Stimulated activated CD4-positive, alpha-beta T cell treated with anti-CD3 and anti-CD28 coated beads, Interleukin-4, amount 100 ng/mL, for 1 hour (primary cell): ENCODE measurements around the gene ZDHHC15.
"Not testable (repeated sequence)": the region's sequence is repeated elsewhere in the genome, so short reads cannot be mapped to it uniquely, and the experiment has no call there.

Experiments used
- DNase-seq: peaks from one replicate; pipeline ENCODE4 v3.0.0-alpha.2; 2020

ZDHHC15 gene, protein sequence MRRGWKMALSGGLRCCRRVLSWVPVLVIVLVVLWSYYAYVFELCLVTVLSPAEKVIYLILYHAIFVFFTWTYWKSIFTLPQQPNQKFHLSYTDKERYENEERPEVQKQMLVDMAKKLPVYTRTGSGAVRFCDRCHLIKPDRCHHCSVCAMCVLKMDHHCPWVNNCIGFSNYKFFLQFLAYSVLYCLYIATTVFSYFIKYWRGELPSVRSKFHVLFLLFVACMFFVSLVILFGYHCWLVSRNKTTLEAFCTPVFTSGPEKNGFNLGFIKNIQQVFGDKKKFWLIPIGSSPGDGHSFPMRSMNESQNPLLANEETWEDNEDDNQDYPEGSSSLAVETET

GRCh38 chrX:75522565-75523431 is at the start of gene ZDHHC15:
TSS of gene ZDHHC15 (minus strand) at chrX:75523037. CDS start at chrX:75523024, 13 bp downstream.
- peak; percentile 65 for DNase-seq

GRCh38 chrX:75560544-75560943 is 37.7 kb upstream of the ZDHHC15 start:
- not testable (repeated sequence) for DNase-seq

DNA sequence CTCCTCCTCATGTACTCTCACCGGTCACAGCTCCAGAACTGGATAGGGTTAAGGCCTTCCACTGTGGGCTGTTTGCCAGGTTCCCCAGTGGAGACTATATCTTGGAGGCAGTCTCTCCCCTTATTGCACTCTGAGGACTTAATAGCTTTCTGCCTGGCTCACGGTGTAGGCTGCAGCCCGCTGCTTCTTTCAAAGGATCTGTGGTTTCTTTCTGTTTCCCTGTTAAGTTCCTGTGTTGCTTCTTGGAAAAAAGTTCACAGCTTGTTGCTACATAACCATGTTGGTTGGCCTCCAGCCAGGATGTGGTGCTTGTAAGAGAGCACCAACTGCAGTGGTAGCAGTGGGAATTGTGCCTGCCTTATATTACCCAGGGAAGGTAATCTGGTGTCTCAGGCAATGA is 24.9 kb upstream of the ZDHHC15 start:
- no peak for DNase-seq

DNA sequence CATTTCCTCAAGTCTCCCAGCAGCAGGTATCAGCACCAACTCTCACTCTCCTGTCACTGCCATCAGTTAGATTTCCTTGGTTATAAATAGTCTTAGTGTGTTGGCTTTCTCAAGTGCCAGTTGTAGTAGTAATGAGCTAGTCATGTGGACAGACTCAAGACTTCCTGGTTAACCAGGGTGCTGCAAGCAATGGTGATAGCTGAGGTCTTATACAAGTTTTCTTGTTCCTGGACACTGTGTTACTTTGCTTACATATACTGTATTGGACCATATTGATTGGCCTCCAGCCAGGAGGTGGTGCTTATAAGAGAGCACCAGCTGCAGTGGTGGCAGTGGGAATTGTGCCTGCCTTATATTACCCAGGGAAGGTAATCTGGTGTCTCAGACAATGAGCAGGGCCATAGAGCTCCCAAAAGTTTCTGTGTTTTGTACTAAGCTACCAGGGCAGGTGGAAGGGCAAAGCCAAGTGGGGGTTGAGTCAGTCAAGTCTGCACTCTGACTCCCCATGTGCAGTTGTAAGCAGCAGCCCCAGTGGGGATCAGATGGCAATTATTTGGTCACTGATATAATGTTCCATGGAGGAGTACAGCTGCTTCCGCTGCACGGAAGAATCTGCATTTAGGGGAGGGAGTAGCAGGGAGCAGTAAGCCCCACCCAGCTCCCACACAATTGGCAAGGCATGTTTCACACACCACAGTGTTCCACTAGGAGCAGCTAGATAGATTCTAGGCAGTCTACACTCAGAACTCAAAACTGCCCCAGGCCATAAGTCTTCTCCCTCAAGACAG is 24.1 kb upstream of the ZDHHC15 start:
- no peak for DNase-seq

DNA sequence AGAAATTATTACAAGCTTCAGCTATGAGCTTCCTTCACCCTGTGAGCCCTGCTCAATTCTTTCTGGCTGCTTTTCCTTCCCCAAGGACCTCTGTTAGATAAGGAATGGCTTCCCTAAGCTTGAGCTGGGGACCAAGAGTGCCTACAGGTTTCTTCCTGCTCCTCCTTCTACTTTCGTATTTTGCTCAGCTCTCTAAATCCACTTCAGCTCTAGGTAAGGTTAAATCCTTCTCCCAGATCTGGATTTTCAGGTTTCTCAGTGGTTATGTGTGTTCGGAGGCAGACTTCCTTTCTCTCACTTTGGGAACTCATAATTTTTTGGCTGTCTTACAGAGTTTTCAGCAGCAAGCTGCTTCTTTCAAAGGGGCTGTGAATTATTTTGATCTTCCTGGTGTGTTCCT is 21.9 kb upstream of the ZDHHC15 start:
- no peak for DNase-seq

GRCh38 chrX:75483933-75484332 is 38.9 kb downstream of the ZDHHC15 start:
- DNase-seq = no peak

- DNase-seq = not testable (repeated sequence)
These were observed 61.1 kb downstream of the ZDHHC15 start for GRCh38 chrX:75461780-75462179.

GRCh38 chrX:75421688-75422230 is 101.1 kb downstream of the ZDHHC15 start:
- DNase-seq = no peak

- DNase-seq = not testable (repeated sequence)
These were observed 115.7 kb downstream of the ZDHHC15 start for GRCh38 chrX:75407153-75407552.

DNA sequence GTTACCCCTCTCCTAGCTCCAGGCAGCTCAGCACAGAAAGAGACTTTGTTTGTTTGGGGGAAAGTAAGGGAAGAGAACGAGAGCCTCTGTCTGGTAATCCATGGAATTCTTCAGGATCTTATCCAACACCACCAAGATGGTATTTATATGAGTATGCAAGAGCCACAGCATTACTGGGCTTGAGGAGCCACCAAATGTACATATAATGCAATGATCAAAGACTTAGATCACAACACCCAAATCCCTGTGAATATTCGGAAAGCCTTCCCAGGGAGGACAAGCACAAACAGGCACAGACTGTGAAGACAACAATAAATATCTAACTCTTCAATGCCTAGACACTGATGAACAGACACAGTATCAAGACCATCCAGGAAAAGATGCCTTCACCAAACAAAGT is 132.4 kb downstream of the ZDHHC15 start:
- no peak for DNase-seq

DNA sequence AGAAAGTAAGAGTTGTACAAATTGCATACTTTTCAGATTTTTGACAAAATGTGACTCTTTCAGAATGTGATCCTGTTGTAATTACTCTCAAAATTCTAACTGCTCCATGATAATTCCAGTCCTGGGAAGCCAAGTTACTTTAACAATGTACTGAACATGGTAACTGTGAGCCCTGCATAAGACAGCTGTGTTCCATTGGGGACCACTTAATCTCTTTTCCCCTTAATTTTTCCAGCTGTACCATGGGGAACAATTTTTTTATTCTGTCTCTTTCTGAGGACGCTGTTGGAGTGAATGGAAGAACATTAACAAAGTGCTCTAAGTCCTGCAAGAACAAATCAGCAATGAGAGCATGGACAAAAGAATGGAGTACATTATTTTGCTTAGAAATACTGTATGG is 153.1 kb downstream of the ZDHHC15 start:
- no peak for DNase-seq

- no peak for DNase-seq
These were observed 156.0 kb downstream of the ZDHHC15 start for GRCh38 chrX:75366861-75367260.

GRCh38 chrX:75365243-75365975 is 157.4 kb downstream of the ZDHHC15 start:
- DNase-seq = no peak

DNA sequence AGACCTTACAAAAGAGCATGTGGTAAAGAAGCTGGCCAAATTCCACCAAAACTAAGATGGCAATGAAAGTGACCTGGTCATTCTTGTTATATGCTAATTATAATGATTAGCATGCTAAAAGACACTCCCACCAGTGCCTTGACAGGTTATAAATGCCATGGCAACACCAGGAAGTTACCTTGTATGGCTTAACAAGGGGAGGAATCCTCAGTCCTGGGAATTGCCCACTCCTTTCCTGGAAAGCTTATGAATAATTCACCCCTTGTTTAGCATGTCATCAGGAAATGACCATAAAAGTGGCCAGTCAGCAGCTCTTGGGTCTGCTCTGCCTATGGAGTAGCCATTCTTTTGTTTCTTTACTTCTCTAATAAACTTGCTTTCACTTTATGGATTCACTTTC is 161.0 kb downstream of the ZDHHC15 start:
- DNase-seq = no peak

GRCh38 chrX:75348601-75349000 is 174.2 kb downstream of the ZDHHC15 start:
- not testable (repeated sequence) for DNase-seq

- DNase-seq = no peak
These were observed 185.3 kb downstream of the ZDHHC15 start for GRCh38 chrX:75337525-75337924.

DNA sequence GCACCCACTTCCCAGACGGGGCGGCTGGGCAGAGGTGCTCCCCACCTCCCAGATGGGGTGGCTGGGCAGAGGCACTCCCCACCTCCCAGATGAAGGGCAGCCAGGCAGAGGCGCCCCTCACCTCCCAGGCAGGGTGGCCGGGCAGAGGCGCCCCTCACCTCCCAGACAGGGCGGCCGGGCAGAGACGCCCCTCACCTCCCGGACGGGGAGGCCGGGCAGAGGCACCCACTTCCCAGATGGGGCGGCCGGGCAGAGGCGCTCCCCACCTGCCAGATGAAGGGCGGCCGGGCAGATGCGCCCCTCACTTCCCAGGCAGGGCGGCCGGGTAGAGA is 187.7 kb downstream of the ZDHHC15 start:
- no peak for DNase-seq

DNA sequence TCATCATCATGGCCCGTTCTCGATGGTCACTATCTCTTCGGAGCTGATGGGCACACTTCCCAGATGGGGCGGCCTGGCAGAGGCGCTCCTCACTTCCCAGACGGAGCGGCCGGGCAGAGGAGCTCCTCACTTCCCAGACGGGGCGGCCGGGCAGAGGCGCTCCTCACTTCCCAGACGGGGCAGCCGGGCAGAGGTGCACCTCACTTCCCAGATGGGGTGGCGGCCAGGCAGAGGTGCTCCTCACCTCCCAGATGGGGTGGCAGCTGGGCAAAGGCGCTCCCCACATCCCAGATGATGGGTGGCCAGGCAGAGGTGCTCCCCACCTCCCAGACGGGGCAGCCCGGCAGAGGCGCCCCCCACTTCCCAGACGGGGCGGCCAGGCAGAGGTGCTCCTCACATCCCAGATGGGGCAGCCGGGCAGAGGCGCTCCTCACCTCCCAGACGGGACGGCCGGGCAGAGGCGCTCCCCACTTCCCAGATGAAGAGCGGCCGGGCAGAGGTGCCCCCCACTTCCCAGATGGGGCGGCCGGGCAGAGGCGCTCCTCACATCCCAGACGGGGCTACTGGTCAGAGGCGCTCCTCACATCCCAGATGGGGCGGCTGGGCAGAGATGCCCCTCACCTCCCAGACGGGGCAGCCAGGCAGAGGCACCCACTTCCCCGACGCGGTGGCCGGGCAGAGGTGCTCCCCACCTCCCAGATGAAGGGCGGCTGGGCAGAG is 188.3 kb downstream of the ZDHHC15 start:
- not testable (repeated sequence) for DNase-seq

DNA sequence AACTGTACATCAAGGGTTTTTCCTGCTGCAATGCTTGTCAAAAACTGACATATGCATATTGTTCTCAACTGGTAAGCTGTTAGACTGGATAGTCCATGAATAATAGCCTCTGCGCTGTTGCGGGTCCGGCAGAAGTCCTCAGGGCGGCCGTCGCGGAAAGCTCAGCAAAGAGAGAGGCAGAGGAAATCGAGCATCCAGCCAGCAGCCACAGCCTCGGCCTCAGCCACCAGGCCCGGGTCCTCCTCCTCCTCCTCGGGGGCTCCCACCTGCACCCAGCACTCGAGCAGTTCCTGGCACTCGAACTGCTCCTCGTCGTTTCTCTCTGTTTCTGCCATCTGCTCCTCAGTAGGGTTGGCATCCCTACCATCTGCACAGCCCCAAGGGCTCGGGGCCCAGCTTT is 195.2 kb downstream of the ZDHHC15 start:
- no peak for DNase-seq
